AG10803 (cell line): ENCODE results near the gene CPXM2.

Experiments used
- DNase-seq: peaks from one replicate; pipeline ENCODE4 v3.0.0; 2010; ENCODE audit warnings: low read depth
- H3K4me3 ChIP-seq: 2 replicates; pipeline ENCODE4 v1.5.1; 2011; ENCODE audit warnings: mild to moderate bottlenecking, low read length, control low read depth
- TF ChIP-seq, protein P1 (sequence below): conservative IDR thresholded peaks from 2 replicates; pipeline ENCODE4 v1.5.1; 2011; ENCODE audit warnings: mild to moderate bottlenecking, low read length, control low read depth, inconsistent platforms

CPXM2 gene

GRCh38 chr10:123760356-123761037, 131.1 kb downstream of the CPXM2 start:
- no peak overlapping the region for H3K4me3 ChIP-seq
- no peak for DNase-seq
- TF ChIP-seq, protein P1, sequence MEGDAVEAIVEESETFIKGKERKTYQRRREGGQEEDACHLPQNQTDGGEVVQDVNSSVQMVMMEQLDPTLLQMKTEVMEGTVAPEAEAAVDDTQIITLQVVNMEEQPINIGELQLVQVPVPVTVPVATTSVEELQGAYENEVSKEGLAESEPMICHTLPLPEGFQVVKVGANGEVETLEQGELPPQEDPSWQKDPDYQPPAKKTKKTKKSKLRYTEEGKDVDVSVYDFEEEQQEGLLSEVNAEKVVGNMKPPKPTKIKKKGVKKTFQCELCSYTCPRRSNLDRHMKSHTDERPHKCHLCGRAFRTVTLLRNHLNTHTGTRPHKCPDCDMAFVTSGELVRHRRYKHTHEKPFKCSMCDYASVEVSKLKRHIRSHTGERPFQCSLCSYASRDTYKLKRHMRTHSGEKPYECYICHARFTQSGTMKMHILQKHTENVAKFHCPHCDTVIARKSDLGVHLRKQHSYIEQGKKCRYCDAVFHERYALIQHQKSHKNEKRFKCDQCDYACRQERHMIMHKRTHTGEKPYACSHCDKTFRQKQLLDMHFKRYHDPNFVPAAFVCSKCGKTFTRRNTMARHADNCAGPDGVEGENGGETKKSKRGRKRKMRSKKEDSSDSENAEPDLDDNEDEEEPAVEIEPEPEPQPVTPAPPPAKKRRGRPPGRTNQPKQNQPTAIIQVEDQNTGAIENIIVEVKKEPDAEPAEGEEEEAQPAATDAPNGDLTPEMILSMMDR = no peak

DNA sequence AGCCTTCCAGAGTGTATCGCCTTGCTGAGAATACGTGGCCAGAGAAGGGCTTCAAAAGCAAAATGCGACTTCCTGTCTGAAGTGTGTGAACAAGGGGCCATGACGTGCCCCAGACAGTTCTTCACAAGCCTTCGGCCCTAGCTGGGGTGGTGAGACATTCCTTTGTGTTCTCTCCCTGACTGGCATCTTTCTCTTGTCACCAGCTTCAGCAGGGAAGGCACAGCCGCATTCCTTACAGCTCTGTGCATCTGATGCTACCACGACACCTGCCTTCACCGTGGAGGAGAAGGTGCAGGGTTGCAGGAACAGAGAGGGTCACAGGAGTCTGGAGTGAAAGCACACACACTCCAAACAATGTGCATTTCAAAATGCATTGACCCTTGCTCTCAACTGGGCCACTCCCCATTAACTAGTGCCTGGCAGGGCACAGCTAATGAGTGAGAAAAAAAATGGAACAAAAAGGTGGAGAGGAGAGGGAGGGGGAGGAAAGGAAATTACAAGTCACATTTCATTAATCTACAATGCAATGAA, 132.0 kb downstream of the CPXM2 start:
- H3K4me3 ChIP-seq = no peak overlapping the region
- TF ChIP-seq, protein P1 = no peak
- DNase-seq = no peak

DNA sequence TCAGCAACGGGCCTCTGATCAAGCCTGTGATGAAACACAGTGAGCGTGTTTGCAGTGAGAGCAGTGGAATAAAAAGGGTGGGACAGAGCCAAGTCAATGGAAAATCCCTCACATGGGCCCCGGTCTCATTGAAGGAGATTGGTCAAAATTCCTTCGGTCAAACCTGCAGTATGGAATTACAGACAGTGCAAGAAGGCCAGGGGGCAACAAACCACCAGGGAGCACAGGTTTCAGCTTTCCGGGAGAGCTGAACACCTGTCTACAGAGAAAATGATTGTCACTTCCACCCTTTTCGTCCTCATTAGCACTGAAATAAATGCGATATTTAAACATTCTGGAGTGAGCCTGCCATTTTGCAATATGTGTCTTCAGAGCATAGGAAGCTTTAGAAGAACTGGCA, 132.6 kb downstream of the CPXM2 start:
- H3K4me3 ChIP-seq = no peak overlapping the region
- TF ChIP-seq, protein P1 = no peak
- DNase-seq = no peak

DNA sequence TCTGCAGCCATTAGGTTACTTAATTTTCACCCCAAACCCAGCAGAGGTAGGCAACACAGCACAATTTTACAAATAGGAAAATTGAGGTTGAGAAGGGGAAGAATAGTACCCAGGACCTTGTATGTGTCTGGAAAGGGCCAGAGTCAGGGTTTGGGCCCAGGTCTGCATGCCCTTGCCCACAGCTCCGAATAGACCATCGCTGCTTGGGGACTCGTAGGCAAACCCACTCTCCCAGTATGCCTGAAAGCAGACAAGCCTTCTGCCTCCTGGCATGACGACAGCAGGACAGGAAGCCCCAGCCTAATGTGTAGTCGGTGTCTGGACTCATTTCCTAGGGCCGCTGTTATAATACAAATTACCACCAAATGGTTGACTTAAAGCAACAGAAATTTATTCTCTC, 133.8 kb downstream of the CPXM2 start:
- DNase-seq = no peak
- no peak overlapping the region for H3K4me3 ChIP-seq
- TF ChIP-seq, protein P1 = no peak

GRCh38 chr10:123755061-123755460, 136.5 kb downstream of the CPXM2 start:
- DNase-seq = no peak
- TF ChIP-seq, protein P1 = no peak
- no peak overlapping the region for H3K4me3 ChIP-seq

DNA sequence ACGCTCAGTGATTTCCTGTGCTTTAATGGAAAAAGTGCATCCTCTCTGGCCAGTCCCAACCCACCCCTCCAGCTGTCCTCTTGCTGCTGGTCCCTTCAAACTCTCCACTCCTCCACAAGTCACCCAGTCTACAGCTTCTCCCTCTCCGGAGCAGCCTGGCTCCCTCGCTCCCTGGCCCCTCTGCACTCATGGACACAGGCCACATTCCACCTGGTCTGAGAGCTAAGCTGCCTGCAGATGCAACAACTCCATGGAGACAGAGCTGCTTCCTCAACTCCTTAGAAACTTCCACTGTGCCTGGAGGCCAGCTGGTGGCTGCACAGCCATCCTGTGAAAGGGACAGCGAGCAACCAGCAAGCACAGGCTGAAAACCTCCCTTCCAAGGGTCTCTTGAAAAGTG, 137.5 kb downstream of the CPXM2 start:
- DNase-seq = no peak
- no peak overlapping the region for H3K4me3 ChIP-seq
- TF ChIP-seq, protein P1 = no peak
